ENCODE data around the gene SND1.
"Not testable (repeated sequence)": the region's sequence is repeated elsewhere in the genome, so short reads cannot be mapped to it uniquely, and the experiment has no call there.

Gene SND1

DNA sequence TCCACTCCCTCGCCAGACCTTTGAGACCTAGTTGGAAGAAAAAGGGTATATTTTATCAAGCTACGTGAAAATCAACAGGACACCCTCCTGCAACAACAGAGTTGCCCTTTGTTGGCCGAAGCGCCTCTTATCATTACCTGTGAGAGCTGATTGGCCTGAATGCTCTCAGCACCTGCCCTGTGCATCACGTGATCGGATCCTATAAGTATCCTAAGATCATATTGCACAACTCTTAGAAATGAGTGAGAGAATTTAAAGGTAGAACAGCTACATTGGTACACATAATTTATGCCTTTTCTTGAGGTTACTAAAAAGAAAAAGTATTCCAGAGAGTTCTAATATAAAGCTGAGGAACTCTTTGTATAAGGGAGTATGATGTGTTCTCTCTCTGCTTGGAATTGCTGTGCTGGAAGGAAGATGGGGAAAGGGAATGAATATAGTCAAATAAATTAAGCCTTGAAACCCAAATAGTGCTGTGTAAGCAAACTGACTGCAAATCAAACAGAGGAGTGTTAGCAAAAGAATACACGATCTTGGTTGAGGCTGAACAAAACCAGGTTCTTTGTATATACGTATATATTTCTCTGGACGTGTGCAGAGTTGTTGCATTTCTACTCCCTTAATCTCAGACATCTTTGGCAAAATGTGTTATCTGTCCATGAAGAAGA is 309.9 kb downstream of the SND1 start:
- DNase-seq (no peak), ATAC-seq (no peak)
- H3K9me3 Mint-ChIP-seq, result peaks cover 0 to 4% of the 10 kb centered on the region in 2 donors
- no peaks in the 10 kb centered on the region for H3K27me3 Mint-ChIP-seq
- H3K4me1 Mint-ChIP-seq, result peaks cover 11% of the 10 kb centered on the region
- H3K27ac Mint-ChIP-seq, result no peak overlapping the region
- no peak overlapping the region for H3K4me3 Mint-ChIP-seq

DNA sequence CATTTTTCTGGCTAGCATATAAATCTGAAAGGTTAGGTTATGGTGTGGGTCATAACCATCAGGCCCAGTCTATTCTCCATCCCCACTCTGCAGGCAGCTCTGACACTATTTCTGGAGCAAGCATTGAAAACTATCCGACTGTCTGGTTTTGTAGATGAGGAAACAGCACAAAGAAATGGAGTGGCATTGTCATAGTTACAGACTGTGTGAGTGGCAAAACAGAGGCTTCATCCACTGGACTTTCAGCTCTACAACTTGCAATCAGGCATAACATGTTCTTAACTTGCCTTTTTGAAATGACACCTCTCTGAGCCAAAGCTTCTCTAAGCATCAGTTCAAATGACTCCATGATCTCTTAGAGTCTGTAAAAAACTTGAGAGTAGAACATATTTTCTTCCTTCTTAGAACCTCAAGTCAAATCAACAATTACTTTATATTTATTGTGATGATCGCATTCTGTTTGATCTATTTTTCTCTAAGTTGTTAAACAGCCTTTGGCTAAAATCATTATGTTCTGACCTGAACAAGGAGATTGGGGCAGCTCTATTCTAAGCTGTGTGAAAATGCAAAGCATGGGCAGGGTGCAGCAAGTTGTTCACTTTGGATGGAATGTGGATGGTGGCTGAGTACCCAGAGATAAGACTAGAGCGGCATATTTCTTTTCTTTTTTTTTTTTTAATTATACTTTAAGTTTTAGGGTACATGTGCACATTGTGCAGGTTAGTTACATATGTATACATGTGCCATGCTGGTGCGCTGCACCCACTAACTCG is 310.8 kb downstream of the SND1 start:
- ATAC-seq, result no peak
- Mint-ChIP-seq H3K27me3 (no peaks in the 10 kb centered on the region), H3K4me3 (no peak overlapping the region), H3K9me3 (peaks cover 0 to 4% of the 10 kb centered on the region in 2 donors), H3K4me1 (peaks cover 11% of the 10 kb centered on the region), H3K27ac (no peak overlapping the region)
- no peak for DNase-seq

DNA sequence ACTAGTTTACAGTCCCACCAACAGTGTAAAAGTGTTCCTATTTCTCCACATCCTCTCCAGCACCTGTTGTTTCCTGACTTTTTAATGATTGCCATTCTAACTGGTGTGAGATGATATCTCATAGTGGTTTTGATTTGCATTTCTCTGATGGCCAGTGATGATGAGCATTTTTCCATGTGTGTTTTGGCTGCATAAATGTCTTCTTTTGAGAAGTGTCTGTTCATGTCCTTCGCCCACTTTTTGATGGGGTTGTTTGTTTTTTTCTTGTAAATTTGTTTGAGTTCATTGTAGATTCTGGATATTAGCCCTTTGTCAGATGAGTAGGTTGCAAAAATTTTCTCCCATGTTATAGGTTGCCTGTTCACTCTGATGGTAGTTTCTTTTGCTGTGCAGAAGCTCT is 311.9 kb downstream of the SND1 start:
- not testable (repeated sequence) for ATAC-seq, H3K9me3 Mint-ChIP-seq, DNase-seq, H3K4me3 Mint-ChIP-seq, H3K27me3 Mint-ChIP-seq, H3K27ac Mint-ChIP-seq
- peaks cover 11% of the 10 kb centered on the region for H3K4me1 Mint-ChIP-seq

DNA sequence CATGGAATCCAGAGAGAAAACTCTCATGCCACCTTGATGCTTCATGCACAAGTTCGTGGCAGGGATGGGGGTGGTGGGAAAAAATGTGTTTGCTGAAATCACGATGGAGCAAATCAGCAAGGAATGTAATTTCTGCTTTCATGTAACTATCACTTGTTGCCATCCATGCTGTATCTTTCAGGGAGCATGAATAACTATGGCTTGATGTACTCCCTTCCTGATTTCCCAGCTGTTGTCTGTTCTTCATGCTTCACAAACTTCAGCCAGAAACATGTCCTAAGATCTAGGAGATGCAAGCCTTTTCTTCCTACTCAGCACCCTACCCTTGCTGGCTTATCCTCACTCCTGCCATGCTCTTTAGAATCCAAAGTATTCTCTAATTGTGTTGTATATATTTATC is 315.3 kb downstream of the SND1 start:
- peaks cover 0 to 4% of the 10 kb centered on the region in 2 donors for H3K9me3 Mint-ChIP-seq
- no peak for ATAC-seq
- H3K27me3 Mint-ChIP-seq, result no peaks in the 10 kb centered on the region
- no peak overlapping the region for H3K4me3 Mint-ChIP-seq
- no peaks in the 10 kb centered on the region for H3K4me1 Mint-ChIP-seq
- DNase-seq, result no peak
- no peak overlapping the region for H3K27ac Mint-ChIP-seq

DNA sequence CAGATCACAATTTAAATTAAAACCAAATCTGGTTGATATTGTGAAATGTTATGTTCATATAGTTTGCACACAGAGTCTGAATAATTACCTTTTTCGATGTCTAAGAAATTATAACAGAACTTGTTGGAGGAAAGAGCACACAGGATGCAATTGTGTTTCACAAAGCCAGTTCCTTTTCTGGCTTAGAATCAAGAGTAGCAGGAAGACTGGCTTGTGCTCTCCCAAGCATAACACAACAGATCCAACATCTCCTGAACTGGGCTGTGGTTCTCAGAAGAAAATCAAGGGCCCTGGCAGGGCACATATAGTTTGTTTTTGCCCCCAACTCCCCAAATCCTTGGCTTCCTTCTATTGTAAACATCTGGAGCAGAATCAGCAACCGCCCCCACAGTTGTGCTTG is 316.6 kb downstream of the SND1 start:
- no peak for DNase-seq
- Mint-ChIP-seq H3K27me3 (no peaks in the 10 kb centered on the region), H3K4me3 (no peak overlapping the region), H3K27ac (no peak overlapping the region), H3K4me1 (no peaks in the 10 kb centered on the region), H3K9me3 (no peaks in the 10 kb centered on the region)
- no peak for ATAC-seq

DNA sequence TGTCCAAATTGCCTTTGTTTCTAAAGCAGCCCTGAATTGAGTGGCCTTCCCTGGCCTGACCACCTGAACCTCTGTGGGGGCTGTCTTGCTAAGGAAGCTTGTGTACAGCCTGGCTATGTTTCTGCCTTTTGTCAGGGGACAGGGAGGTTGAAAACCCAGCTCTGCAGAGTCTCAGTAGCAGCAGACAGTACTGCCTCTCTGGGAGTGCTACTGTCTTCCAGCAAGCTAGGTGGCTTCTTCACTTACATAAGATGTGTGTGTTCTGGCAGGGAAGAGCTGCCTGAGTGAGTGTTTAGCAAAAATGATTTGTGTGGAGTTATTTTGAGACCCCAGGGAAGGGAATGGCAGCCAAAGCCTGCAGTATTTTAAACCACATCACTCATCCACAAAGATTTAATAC is 321.8 kb downstream of the SND1 start:
- Mint-ChIP-seq H3K27ac (no peak overlapping the region), H3K4me3 (no peak overlapping the region), H3K4me1 (no peaks in the 10 kb centered on the region), H3K9me3 (peaks cover 22 to 25% of the 10 kb centered on the region in 2 donors), H3K27me3 (no peaks in the 10 kb centered on the region)
- no peak for DNase-seq
- ATAC-seq, result no peak

DNA sequence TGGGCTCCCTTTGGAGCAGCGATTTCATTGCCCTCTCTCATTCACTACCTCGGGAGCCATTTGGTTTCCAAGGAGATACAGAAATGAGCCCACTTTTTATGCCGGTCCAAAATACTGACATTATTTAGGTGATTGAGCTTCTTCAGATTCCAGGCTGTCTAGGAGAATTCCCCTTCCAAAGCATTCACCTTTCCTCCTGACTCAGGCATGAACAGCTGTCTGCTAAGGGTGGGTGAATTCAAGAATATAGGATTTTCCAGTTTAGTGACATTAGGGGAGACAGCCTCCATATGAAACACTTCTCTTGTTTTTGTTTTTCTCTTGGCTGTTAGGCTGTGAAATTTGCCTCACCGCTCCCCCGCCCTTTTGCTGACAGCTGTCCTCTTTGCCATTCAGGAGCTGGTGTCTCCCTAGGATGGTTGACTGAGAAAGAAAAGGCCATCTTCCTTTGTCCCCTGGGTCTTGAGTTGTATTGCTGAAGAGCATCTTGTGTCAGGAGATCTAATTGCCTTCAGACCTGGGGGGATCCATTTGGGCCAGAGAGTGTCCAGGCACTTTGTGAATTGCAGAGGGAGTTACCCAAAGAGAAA is 322.5 kb downstream of the SND1 start:
- H3K4me3 Mint-ChIP-seq, result no peak overlapping the region
- peaks cover 22 to 32% of the 10 kb centered on the region in 2 donors for H3K9me3 Mint-ChIP-seq
- peaks cover 6% of the 10 kb centered on the region for H3K4me1 Mint-ChIP-seq
- DNase-seq (no peak), ATAC-seq (no peak)
- peak overlapping the region in 1 of 2 donors; percentile 48 for H3K27ac Mint-ChIP-seq
- H3K27me3 Mint-ChIP-seq, result no peaks in the 10 kb centered on the region

DNA sequence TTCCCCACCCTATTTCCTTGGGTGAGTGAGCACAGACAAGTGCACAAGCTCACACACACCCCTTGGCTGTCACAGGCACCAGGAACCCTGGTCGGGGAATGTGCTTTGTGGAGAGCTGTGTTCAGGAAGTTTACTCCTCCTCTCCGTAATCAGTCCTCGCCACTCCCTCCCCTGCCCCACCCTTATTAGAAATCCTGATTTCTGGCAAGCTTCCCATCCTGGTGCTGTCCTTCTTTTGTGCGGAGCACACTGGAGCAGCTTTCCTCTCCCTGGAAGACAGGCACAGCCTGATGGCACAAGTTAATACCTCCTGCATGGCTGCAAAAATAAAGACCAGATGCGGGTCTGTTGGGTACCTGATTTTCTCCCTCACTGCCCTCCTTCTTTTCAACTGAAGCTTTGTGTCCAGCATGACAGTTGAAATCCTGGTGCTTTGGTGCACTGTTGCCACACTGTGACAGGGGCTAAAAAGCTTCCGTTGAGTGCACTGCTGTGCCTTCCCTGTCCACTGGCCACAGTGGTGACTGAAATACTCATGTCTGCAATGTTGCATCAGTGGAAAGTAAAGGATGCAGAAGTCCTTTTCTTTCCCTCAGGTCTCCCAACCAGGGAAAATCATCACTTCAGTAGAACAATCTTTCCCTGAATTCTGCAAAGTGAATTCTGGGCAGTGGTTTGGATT is 324.2 kb downstream of the SND1 start:
- ATAC-seq (no peak), DNase-seq (no peak)
- Mint-ChIP-seq H3K4me3 (no peak overlapping the region), H3K27me3 (no peaks in the 10 kb centered on the region), H3K27ac (no peak overlapping the region), H3K9me3 (peaks cover 22 to 34% of the 10 kb centered on the region in 2 donors), H3K4me1 (peaks cover 9% of the 10 kb centered on the region)

DNA sequence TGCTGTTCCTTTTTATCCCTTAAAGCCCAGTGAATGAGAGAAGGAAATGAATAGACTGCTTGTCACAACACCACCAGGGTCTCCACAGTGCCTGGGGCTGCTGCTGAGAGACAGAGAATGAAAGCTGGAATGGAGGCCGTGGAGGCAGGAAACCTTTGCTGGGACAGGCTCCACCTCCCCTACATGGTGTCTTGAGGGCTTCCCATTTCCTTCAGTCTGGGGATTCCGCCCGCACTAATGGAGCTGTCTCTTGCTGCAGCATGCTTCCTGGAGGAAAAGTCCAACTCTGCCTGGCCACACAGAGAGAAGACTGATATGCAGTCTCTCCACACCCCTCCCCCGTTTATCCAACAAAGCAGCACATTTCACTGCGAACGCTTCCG is 324.7 kb downstream of the SND1 start:
- ATAC-seq (no peak), DNase-seq (no peak)
- no peak overlapping the region for H3K4me3 Mint-ChIP-seq
- no peaks in the 10 kb centered on the region for H3K27me3 Mint-ChIP-seq
- H3K9me3 Mint-ChIP-seq, result peaks cover 22 to 34% of the 10 kb centered on the region in 2 donors
- peaks cover 14% of the 10 kb centered on the region for H3K4me1 Mint-ChIP-seq
- peak overlapping the region in 1 of 2 donors; percentile 69 for H3K27ac Mint-ChIP-seq

DNA sequence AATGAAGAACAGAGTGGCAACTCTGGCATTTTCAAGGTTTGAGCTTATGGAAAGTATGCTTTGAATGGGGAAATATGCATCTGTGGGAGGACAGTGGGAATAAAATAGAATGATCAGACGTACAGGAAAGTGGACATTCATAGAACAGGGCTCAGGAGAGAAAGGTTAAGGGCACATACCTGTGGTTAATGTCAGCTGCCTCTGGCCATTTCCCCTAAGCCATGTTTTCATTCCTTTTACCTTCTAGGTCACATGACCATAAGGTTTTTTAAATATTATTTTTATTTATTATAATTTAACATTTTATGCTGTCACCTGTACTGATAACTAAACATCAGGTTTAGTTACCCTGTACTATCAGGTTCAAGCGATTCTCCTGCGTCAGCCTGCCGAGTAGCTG is 326.4 kb downstream of the SND1 start:
- Mint-ChIP-seq H3K9me3 (peaks cover 22 to 34% of the 10 kb centered on the region in 2 donors), H3K4me3 (no peak overlapping the region), H3K27me3 (no peaks in the 10 kb centered on the region), H3K4me1 (peaks cover 28% of the 10 kb centered on the region), H3K27ac (no peak overlapping the region)
- DNase-seq, result no peak
- no peak for ATAC-seq

DNA sequence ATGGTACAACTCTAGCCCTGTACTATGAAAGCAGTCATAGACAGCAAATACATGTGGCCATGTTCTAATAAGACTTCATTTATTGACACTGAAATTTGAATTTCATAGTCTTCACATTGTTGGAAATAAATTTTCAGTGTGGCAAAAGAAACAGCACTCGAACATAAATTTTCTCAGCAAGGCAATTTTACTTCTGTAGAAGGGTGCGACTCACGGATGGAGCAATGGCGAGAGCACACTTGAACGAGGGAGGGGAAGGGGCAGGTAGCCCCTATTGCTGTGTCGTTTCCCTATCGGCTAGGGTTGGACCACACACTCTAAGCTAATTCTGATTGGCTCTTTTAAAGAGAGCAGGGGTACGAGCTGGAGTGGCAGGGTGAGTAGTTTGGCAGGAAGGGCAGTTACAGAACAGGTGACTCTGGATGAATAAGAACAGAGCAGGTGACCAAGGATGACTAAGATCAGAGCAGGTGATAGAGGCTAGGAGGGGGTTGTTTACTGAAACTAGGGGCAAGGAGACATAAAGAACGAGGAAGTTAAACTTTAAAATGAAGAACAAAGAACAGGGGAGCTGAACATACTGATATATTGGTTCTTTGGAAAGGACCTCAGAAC is 327.2 kb downstream of the SND1 start:
- peaks cover 22 to 34% of the 10 kb centered on the region in 2 donors for H3K9me3 Mint-ChIP-seq
- peaks cover 35% of the 10 kb centered on the region for H3K4me1 Mint-ChIP-seq
- no peak overlapping the region for H3K27ac Mint-ChIP-seq
- ATAC-seq (no peak), DNase-seq (no peak)
- no peaks in the 10 kb centered on the region for H3K27me3 Mint-ChIP-seq
- H3K4me3 Mint-ChIP-seq, result no peak overlapping the region

DNA sequence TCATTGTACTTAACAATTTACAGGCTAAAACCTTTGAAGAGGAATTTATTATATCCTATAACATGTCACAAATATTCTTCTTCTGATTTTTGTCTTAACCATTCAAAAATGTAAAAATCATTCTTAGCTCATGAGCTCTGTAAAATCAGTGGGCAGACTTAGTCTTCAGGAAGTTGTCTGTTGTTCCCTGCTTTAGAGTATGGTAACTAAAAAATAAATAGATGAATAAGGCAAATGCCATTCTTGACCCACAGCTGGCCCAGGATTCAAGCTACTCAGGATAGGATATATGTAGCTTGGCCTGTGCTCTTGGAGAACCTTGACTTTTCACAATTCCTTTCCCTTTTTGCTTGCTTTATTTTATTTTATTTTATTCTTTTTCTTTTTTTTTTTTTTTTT is 327.7 kb downstream of the SND1 start:
- no peak overlapping the region for H3K27ac Mint-ChIP-seq
- ATAC-seq, result no peak
- H3K9me3 Mint-ChIP-seq, result peaks cover 22 to 34% of the 10 kb centered on the region in 2 donors
- DNase-seq, result no peak
- H3K4me1 Mint-ChIP-seq, result peaks cover 36% of the 10 kb centered on the region
- H3K4me3 Mint-ChIP-seq, result no peak overlapping the region
- no peaks in the 10 kb centered on the region for H3K27me3 Mint-ChIP-seq

DNA sequence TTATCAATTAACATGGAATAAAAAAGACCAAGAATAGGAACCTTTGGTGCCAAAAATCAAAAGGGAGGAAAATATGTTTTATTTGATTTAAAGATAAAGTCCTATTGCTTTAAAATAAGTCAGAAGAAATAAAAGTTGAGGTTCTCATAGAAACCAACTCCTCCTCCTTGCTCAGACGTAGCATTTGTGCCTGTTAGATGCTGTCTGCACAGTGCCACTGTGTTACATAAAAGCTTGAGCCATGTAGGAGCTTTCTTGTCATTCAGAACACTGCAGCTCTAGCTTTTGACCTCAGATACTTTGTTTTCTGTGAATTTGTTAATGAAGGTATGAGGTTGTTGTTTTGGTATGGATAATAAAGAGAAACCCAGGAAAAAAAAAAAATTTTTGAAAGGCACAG is 328.9 kb downstream of the SND1 start:
- Mint-ChIP-seq H3K4me1 (peaks cover 36% of the 10 kb centered on the region), H3K27me3 (no peaks in the 10 kb centered on the region), H3K9me3 (peaks cover 17 to 26% of the 10 kb centered on the region in 2 donors), H3K4me3 (no peak overlapping the region), H3K27ac (no peak overlapping the region)
- DNase-seq (no peak), ATAC-seq (no peak)

DNA sequence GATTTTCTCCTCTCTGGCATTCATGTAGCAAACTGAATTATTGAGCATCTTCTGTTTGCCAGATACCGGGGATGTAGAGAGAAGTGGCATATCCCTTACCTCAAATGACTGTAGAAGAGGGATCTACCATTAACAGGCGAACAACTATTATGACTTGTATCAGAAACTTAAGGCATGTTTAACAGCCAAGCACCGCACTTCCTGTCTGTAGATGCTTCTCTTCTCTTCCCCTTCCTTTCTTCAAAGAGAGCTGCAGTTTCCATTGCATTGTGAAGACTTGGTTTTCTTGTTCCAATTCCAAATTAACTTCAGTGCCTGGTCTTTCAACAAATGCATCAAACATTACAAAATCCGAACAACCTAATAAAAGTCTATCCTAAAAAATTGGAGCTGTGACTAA is 330.0 kb downstream of the SND1 start:
- Mint-ChIP-seq H3K9me3 (peaks cover 14 to 26% of the 10 kb centered on the region in 2 donors), H3K4me1 (peaks cover 36% of the 10 kb centered on the region), H3K4me3 (no peak overlapping the region), H3K27me3 (no peaks in the 10 kb centered on the region), H3K27ac (no peak overlapping the region)
- DNase-seq (no peak), ATAC-seq (no peak)

DNA sequence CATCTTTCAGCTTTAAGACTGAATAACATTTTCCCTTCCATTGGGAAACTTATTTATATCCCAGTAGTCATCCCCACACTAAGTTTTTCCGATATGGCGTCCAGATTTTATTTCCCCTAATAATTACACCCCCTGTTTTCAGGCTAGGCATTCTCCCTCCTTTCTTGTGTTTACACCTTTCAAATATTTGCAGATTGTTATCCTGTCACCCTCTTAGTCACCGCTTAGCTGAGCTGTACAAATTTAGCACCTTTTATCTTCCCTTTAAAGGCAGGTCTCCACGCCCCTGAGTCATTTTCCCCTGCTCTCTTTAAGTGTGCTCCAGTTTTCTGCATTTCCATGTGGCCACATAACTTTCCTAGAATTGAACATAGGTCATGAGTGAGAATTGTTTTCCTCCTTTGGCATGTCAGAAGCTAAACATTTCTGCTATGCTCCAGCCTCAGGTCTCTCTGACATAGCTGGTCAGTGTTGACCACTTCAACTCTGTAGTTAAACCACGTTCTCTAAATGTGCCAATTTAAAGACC is 331.9 kb downstream of the SND1 start:
- no peak overlapping the region for H3K4me3 Mint-ChIP-seq
- H3K4me1 Mint-ChIP-seq, result peaks cover 36% of the 10 kb centered on the region
- ATAC-seq, result no peak
- no peaks in the 10 kb centered on the region for H3K27me3 Mint-ChIP-seq
- DNase-seq, result no peak
- peaks cover 0 to 8% of the 10 kb centered on the region in 2 donors for H3K9me3 Mint-ChIP-seq
- no peak overlapping the region for H3K27ac Mint-ChIP-seq
